CD14-positive monocyte (primary cell): ENCODE results near the gene KBTBD3. TPM values are rescaled to one million over a fixed set of nuclear protein-coding genes. Genes with fewer than 3 reads are reported as not detected.

Source experiments
- DNase-seq, 3 donors: peaks; one replicate each; pipeline ENCODE4 v3.0.0-alpha.2; 2011 to 2022
- H2AFZ ChIP-seq: 2 replicates; pipeline ENCODE4 v1.6.0; 2012; ENCODE audit warnings: mild to moderate bottlenecking, low read depth, low read length, inconsistent platforms; ENCODE audit not compliant: insufficient read depth, poor library complexity, severe bottlenecking
- H3K27ac ChIP-seq, 2 donors: 1 replicate in 1 of 2; 2 replicates in 1 of 2; pipeline ENCODE4 v1.5.1; 2012 to 2013; ENCODE audit warnings: low read length in 2 of 2, control low read depth in 1 of 2, inconsistent platforms in 1 of 2, low read depth in 1 of 2, mild to moderate bottlenecking in 1 of 2
- H3K27me3 ChIP-seq, 2 donors: one replicate each; pipeline versions ENCODE4 v1.6.0 to v1.6.1; 2011 to 2013; ENCODE audit warnings: low read length in 2 of 2; ENCODE audit not compliant: control insufficient read depth in 2 of 2, insufficient read depth in 2 of 2
- H3K36me3 ChIP-seq, 2 donors: replicated peaks in 1 of 2; 1 replicate in 1 of 2; 2 replicates in 1 of 2; pipeline versions ENCODE4 v1.5.1 to v1.6.1; 2012 to 2013; ENCODE audit warnings: low read length in 2 of 2, control low read depth in 1 of 2, inconsistent platforms in 1 of 2, mild to moderate bottlenecking in 1 of 2; ENCODE audit not compliant: insufficient read depth in 2 of 2, control insufficient read depth in 1 of 2
- H3K4me1 ChIP-seq, 2 donors: 1 replicate in 1 of 2; 2 replicates in 1 of 2; pipeline versions ENCODE4 v1.5.1 to v1.6.1; 2012 to 2013; ENCODE audit warnings: low read length in 2 of 2, control low read depth in 1 of 2, inconsistent platforms in 1 of 2, mild to moderate bottlenecking in 1 of 2, moderate library complexity in 1 of 2; ENCODE audit not compliant: insufficient read depth in 2 of 2, control insufficient read depth in 1 of 2
- H3K4me2 ChIP-seq: replicated peaks from 2 replicates; pipeline ENCODE3; 2012; ENCODE audit warnings: low read length, moderate library complexity, mild to moderate bottlenecking; ENCODE audit not compliant: poor library complexity, severe bottlenecking; ENCODE audit errors: extremely low read depth
- H3K4me3 ChIP-seq, 3 experiments: fragments of 200-600 bp in 1 of 3; sonication (generic) in 1 of 3; replicated peaks in 1 of 3; 1 replicate in 2 of 3; 2 replicates in 1 of 3; pipeline ENCODE4 v1.5.1; 2011 to 2013; ENCODE audit warnings: low read length in 3 of 3, mild to moderate bottlenecking in 3 of 3, control low read depth in 2 of 3, low read depth in 2 of 3, inconsistent platforms in 1 of 3, moderate library complexity in 1 of 3
- H3K79me2 ChIP-seq: 2 replicates; pipeline ENCODE4 v1.6.0; 2012; ENCODE audit warnings: mild to moderate bottlenecking, control low read depth, inconsistent platforms, low read length, moderate library complexity; ENCODE audit not compliant: insufficient read depth
- H3K9ac ChIP-seq: 2 replicates; pipeline ENCODE4 v1.6.0; 2017; ENCODE audit warnings: low read length, mild to moderate bottlenecking; ENCODE audit not compliant: insufficient read depth, poor library complexity, severe bottlenecking
- H3K9me3 ChIP-seq, 2 donors: replicated peaks in 1 of 2; 1 replicate in 1 of 2; 2 replicates in 1 of 2; pipeline versions ENCODE4 v1.5.1 to v1.6.1; 2012 to 2013; ENCODE audit warnings: low read length in 2 of 2, control low read depth in 1 of 2; ENCODE audit not compliant: control insufficient read depth in 1 of 2, insufficient read depth in 1 of 2
- H4K20me1 ChIP-seq: 2 replicates; pipeline ENCODE4 v1.6.0; 2012; ENCODE audit warnings: mild to moderate bottlenecking, low read length, control low read depth, moderate library complexity; ENCODE audit not compliant: insufficient read depth
- H3K27ac Mint-ChIP-seq, 7 donors: one replicate each; pipeline ENCODE4 v1.8.0; 2020; ENCODE audit warnings: mild to moderate bottlenecking in 7 of 7, mixed read lengths in 7 of 7, moderate library complexity in 6 of 7, inconsistent platforms in 2 of 7
- H3K27me3 Mint-ChIP-seq, 3 donors: one replicate each; pipeline ENCODE4 v1.8.0; 2021 to 2022; ENCODE audit warnings: low read depth in 3 of 3, mild to moderate bottlenecking in 3 of 3, mixed read lengths in 3 of 3, moderate library complexity in 3 of 3, inconsistent platforms in 1 of 3
- H3K36me3 Mint-ChIP-seq, 2 donors: one replicate each; pipeline ENCODE4 v1.8.0; 2020; ENCODE audit warnings: mixed read lengths in 2 of 2, inconsistent platforms in 1 of 2, mild to moderate bottlenecking in 1 of 2
- H3K4me1 Mint-ChIP-seq: one replicate; pipeline ENCODE4 v1.8.0; 2020; ENCODE audit warnings: mild to moderate bottlenecking, mixed read lengths
- H3K4me3 Mint-ChIP-seq, 2 donors: one replicate each; pipeline ENCODE4 v1.8.0; 2020; ENCODE audit warnings: mild to moderate bottlenecking in 2 of 2, mixed read lengths in 2 of 2, moderate library complexity in 1 of 2
- H3K9me3 Mint-ChIP-seq, 7 donors: one replicate each; pipeline ENCODE4 v1.8.0; 2020 to 2022; ENCODE audit warnings: mixed read lengths in 7 of 7, mild to moderate bottlenecking in 6 of 7, moderate library complexity in 6 of 7, inconsistent platforms in 2 of 7
- CTCF ChIP-seq: fragments of 200-600 bp; IDR thresholded peaks from one replicate; pipeline ENCODE4 v1.8.0; 2022; ENCODE audit warnings: antibody characterized with exemption, mild to moderate bottlenecking
- intact Hi-C, 2 donors: fragments of 100-400 bp; cut with micrococcal nuclease; formaldehyde crosslinking; loops; one replicate each; pipeline versions ENCODE4 v1.15.0 to v1.15.1; 2023
- polyA plus RNA-seq, 3 donors: library from polyadenylated mRNA; depleted of rRNA in 1 of 3; unstranded in 2 of 3; stranded (reverse) in 1 of 3; fragments of 300-500 nt in 2 of 3; fragments of >200 nt in 1 of 3; fragmentation: Illumina TruSeq in 2 of 3; gene quantifications; 1 replicate in 2 of 3; 2 replicates in 1 of 3; pipeline ENCODE4 v1.2.3, GENCODE V29; 2012 to 2021

KBTBD3 gene
- polyA plus RNA-seq, 3 donors = 1.5 to 5.9 (median 2.6) TPM

DNA sequence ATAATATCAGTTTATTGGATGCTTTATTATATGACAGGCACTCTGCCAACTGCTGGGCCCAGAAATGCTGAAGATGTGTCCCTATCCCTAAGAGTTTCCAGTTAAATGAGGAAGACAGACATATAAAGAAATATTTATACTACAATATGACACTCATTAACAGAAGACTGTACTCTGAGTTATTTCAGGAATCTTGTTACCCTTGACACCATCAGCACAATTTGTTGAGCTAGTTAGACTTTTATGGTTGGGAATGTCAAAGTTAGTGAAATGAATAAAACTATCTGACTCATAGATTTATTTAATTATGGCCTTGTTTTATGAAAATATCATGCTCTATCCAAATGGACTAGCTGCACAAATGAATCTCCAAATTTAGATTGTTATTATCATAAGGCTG is 29.5 kb downstream of the KBTBD3 start:
- Histone ChIP-seq H3K9me3 (no peaks in the 10 kb centered on the region), H3K4me3 (no peak overlapping the region), H3K9ac (no peak overlapping the region), H3K27me3 (peaks cover 0 to 3% of the 10 kb centered on the region in 2 donors), H2AFZ (no peak overlapping the region), H3K4me1 (no peaks in the 10 kb centered on the region), H3K36me3 (no peaks in the 10 kb centered on the region), H3K27ac (no peak overlapping the region), H4K20me1 (no peaks in the 10 kb centered on the region), H3K79me2 (no peaks in the 10 kb centered on the region), H3K4me2 (no peak overlapping the region)
- H3K27ac Mint-ChIP-seq = no peak overlapping the region
- H3K9me3 Mint-ChIP-seq = peaks cover 0 to 5% (median 2%) of the 10 kb centered on the region in 7 donors
- intact Hi-C loops = no loop called here
- H3K4me3 Mint-ChIP-seq = no peak overlapping the region
- no peaks in the 10 kb centered on the region for H3K4me1 Mint-ChIP-seq
- no peak for TF ChIP-seq CTCF
- no peaks in the 10 kb centered on the region for H3K36me3 Mint-ChIP-seq
- H3K27me3 Mint-ChIP-seq = peaks cover 2 to 5% (median 3%) of the 10 kb centered on the region in 3 donors
- DNase-seq = no peak

GRCh38 chr11:106043540-106043939 is 33.6 kb downstream of the KBTBD3 start:
- H2AFZ ChIP-seq = no peak overlapping the region
- H3K36me3 Mint-ChIP-seq = no peaks in the 10 kb centered on the region
- intact Hi-C loops = no loop called here
- no peak for TF ChIP-seq CTCF
- no peaks in the 10 kb centered on the region for H3K4me1 Mint-ChIP-seq
- H3K36me3 ChIP-seq = no peaks in the 10 kb centered on the region
- peaks cover 0 to 3% of the 10 kb centered on the region in 2 donors for H3K27me3 ChIP-seq
- H3K27ac Mint-ChIP-seq = no peak overlapping the region
- no peak overlapping the region for H3K4me3 Mint-ChIP-seq
- H3K4me2 ChIP-seq = no peak overlapping the region
- no peaks in the 10 kb centered on the region for H3K79me2 ChIP-seq
- DNase-seq = no peak
- H3K9ac ChIP-seq = no peak overlapping the region
- peaks cover 0 to 5% (median 2%) of the 10 kb centered on the region in 7 donors for H3K9me3 Mint-ChIP-seq
- H3K27me3 Mint-ChIP-seq = peaks cover 0 to 3% (median 1%) of the 10 kb centered on the region in 3 donors
- no peak overlapping the region for H3K4me3 ChIP-seq
- no peaks in the 10 kb centered on the region for H3K4me1 ChIP-seq
- no peak overlapping the region for H3K27ac ChIP-seq
- no peaks in the 10 kb centered on the region for H3K9me3 ChIP-seq
- H4K20me1 ChIP-seq = no peaks in the 10 kb centered on the region
